Embryonic facial prominence (tissue), 1 donor: Measurements from ENCODE around the gene SLC5A11.
"Not testable (repeated sequence)": the region's sequence is repeated elsewhere in the genome, so short reads cannot be mapped to it uniquely, and the experiment has no call there.

Experiments
- DNase-seq: peaks from one replicate; pipeline ENCODE4 v3.0.0-alpha.2; 2016; ENCODE audit errors: extremely low spot score

The SLC5A11 gene

GRCh38 chr16:24834459-24835335 lies 11.1 kb upstream of the SLC5A11 start:
- no peak for DNase-seq

GRCh38 chr16:24836836-24837235 lies 8.9 kb upstream of the SLC5A11 start:
- DNase-seq, result no peak

GRCh38 chr16:24837969-24838368 lies 7.8 kb upstream of the SLC5A11 start:
- DNase-seq, result no peak

- no peak for DNase-seq
Observed at GRCh38 chr16:24838554-24839266, 7.1 kb upstream of the SLC5A11 start.

GRCh38 chr16:24839347-24839972 lies 6.3 kb upstream of the SLC5A11 start:
- no peak for DNase-seq

- no peak for DNase-seq
Observed at GRCh38 chr16:24841291-24841690, 4.5 kb upstream of the SLC5A11 start.

- DNase-seq, result no peak
Observed at GRCh38 chr16:24844101-24845030, 1.4 kb upstream of the SLC5A11 start.

GRCh38 chr16:24845031-24845365 lies 765 bp upstream of the SLC5A11 start:
- not testable (repeated sequence) for DNase-seq

- no peak for DNase-seq
Observed at GRCh38 chr16:24846548-24847357, 990 bp downstream of the SLC5A11 start.

GRCh38 chr16:24847358-24847664 lies 1.5 kb downstream of the SLC5A11 start:
- DNase-seq, result no peak

- DNase-seq, result no peak
Observed at GRCh38 chr16:24848065-24848464, 2.3 kb downstream of the SLC5A11 start.

GRCh38 chr16:24849641-24850040 lies 3.9 kb downstream of the SLC5A11 start:
- DNase-seq, result no peak

- DNase-seq, result no peak
Observed at GRCh38 chr16:24850289-24850938, 4.7 kb downstream of the SLC5A11 start.

GRCh38 chr16:24851700-24852099 lies 5.9 kb downstream of the SLC5A11 start:
- DNase-seq, result no peak

GRCh38 chr16:24852281-24852721 lies 6.5 kb downstream of the SLC5A11 start:
- DNase-seq, result no peak

GRCh38 chr16:24853169-24853824 lies 7.5 kb downstream of the SLC5A11 start:
- DNase-seq, result no peak

- DNase-seq, result no peak
Observed at GRCh38 chr16:24853830-24854229, 8.1 kb downstream of the SLC5A11 start.

GRCh38 chr16:24854607-24855171 lies 8.9 kb downstream of the SLC5A11 start:
- DNase-seq, result no peak

GRCh38 chr16:24855678-24856077 lies 9.9 kb downstream of the SLC5A11 start:
- DNase-seq, result no peak
